H9 (cell line): ENCODE data around the gene KLHL3. TPM values are rescaled to one million over a fixed set of nuclear protein-coding genes. Genes with fewer than 3 reads are reported as not detected.

Source experiments
- DNase-seq: peaks from one replicate; pipeline ENCODE4 v3.0.0-alpha.2; 2017
- H2AFZ ChIP-seq: one replicate; pipeline ENCODE4 v1.6.1; 2013; ENCODE audit warnings: mild to moderate bottlenecking, low read length, control low read depth, moderate library complexity
- H2AK5ac ChIP-seq: 2 replicates; pipeline ENCODE4 v1.6.1; 2013; ENCODE audit warnings: low read length, control low read depth, mixed read lengths; ENCODE audit not compliant: insufficient read length
- H2BK120ac ChIP-seq: one replicate; pipeline ENCODE4 v1.6.1; 2013; ENCODE audit warnings: low read depth, mild to moderate bottlenecking, low read length, control low read depth, inconsistent platforms; ENCODE audit not compliant: poor library complexity, severe bottlenecking
- H2BK12ac ChIP-seq: 2 replicates; pipeline ENCODE4 v1.6.1; 2013; ENCODE audit warnings: low read length, control low read depth, mixed read lengths, low read depth; ENCODE audit not compliant: insufficient read length
- H2BK15ac ChIP-seq: 2 replicates; pipeline ENCODE4 v1.6.1; 2013; ENCODE audit warnings: low read depth, low read length, control low read depth
- H2BK20ac ChIP-seq: one replicate; pipeline ENCODE4 v1.6.1; 2013; ENCODE audit warnings: low read depth, mild to moderate bottlenecking, low read length, control low read depth, inconsistent platforms; ENCODE audit not compliant: poor library complexity, severe bottlenecking
- H2BK5ac ChIP-seq: 2 replicates; pipeline ENCODE4 v1.6.1; 2013; ENCODE audit warnings: low read length, control low read depth, mixed read lengths; ENCODE audit not compliant: insufficient read length
- H3K14ac ChIP-seq: 2 replicates; pipeline ENCODE4 v1.6.1; 2013; ENCODE audit warnings: low read length, control low read depth; ENCODE audit not compliant: insufficient read depth
- H3K18ac ChIP-seq: 2 replicates; pipeline ENCODE4 v1.6.1; 2013; ENCODE audit warnings: low read depth, mild to moderate bottlenecking, mixed read lengths, low read length, control low read depth; ENCODE audit not compliant: insufficient read length
- H3K23ac ChIP-seq: 2 replicates; pipeline ENCODE4 v1.6.1; 2013; ENCODE audit warnings: low read length, control low read depth, mixed read lengths, low read depth; ENCODE audit not compliant: insufficient read length
- H3K23me2 ChIP-seq: 2 replicates; pipeline ENCODE4 v1.6.1; 2013; ENCODE audit warnings: low read depth, mild to moderate bottlenecking, mixed read lengths, low read length, control low read depth; ENCODE audit not compliant: insufficient read length, poor library complexity, severe bottlenecking
- H3K27ac ChIP-seq: 2 replicates; pipeline ENCODE4 v1.5.1; 2013; ENCODE audit warnings: low read length, control low read depth, mixed read lengths, low read depth; ENCODE audit not compliant: insufficient read length
- H3K27me3 ChIP-seq: 2 replicates; pipeline ENCODE4 v1.6.1; 2013; ENCODE audit warnings: low read length, control low read depth, inconsistent platforms; ENCODE audit not compliant: insufficient read depth
- H3K4ac ChIP-seq: 2 replicates; pipeline ENCODE4 v1.6.1; 2013; ENCODE audit warnings: low read depth, mild to moderate bottlenecking, control low read depth, inconsistent platforms, low read length, moderate library complexity
- H3K4me1 ChIP-seq: 2 replicates; pipeline ENCODE4 v1.6.1; 2013; ENCODE audit warnings: low read length, control low read depth, inconsistent platforms; ENCODE audit not compliant: insufficient read depth
- H3K4me2 ChIP-seq: 2 replicates; pipeline ENCODE4 v1.6.1; 2013; ENCODE audit warnings: low read length, control low read depth, mixed read lengths; ENCODE audit not compliant: insufficient read length, insufficient read depth
- H3K56ac ChIP-seq: 2 replicates; pipeline ENCODE4 v1.6.1; 2013; ENCODE audit warnings: low read depth, mild to moderate bottlenecking, mixed read lengths, low read length, control low read depth; ENCODE audit not compliant: insufficient read length
- H3K79me1 ChIP-seq: 2 replicates; pipeline ENCODE4 v1.6.1; 2013; ENCODE audit warnings: low read depth, mild to moderate bottlenecking, moderate library complexity, low read length, control low read depth, inconsistent platforms; ENCODE audit not compliant: insufficient read depth, poor library complexity, severe bottlenecking
- H3K79me2 ChIP-seq: 2 replicates; pipeline ENCODE4 v1.6.1; 2013; ENCODE audit warnings: low read length, control low read depth, inconsistent platforms; ENCODE audit not compliant: insufficient read depth
- H3K9ac ChIP-seq: 2 replicates; pipeline ENCODE4 v1.6.1; 2013; ENCODE audit warnings: low read length, control low read depth, mixed read lengths; ENCODE audit not compliant: insufficient read length; ENCODE audit errors: extremely low read depth
- H3K9me3 ChIP-seq: one replicate; pipeline ENCODE4 v1.6.1; 2013; ENCODE audit warnings: low read depth, low read length, inconsistent platforms; ENCODE audit not compliant: control insufficient read depth
- H3T11ph ChIP-seq: one replicate; pipeline ENCODE4 v1.6.1; 2013; ENCODE audit warnings: mild to moderate bottlenecking, low read length, control low read depth, inconsistent platforms
- H4K20me1 ChIP-seq: one replicate; pipeline ENCODE4 v1.6.1; 2013; ENCODE audit not compliant: control insufficient read depth, insufficient read length, insufficient read depth
- H4K5ac ChIP-seq: 2 replicates; pipeline ENCODE4 v1.6.1; 2013; ENCODE audit warnings: low read depth, mild to moderate bottlenecking, mixed read lengths, low read length, control low read depth; ENCODE audit not compliant: insufficient read length
- H4K8ac ChIP-seq: replicated peaks from 2 replicates; pipeline ENCODE4 v1.6.1; 2013; ENCODE audit warnings: low read length, control low read depth, mixed read lengths, low read depth; ENCODE audit not compliant: insufficient read length
- H4K91ac ChIP-seq: 2 replicates; pipeline ENCODE4 v1.6.1; 2013; ENCODE audit warnings: low read depth, mild to moderate bottlenecking, moderate library complexity, mixed read lengths, low read length, control low read depth; ENCODE audit not compliant: insufficient read length
- H3K27ac Mint-ChIP-seq, 3 experiments: 2 replicates in 2 of 3; 3 replicates in 1 of 3; pipeline ENCODE4 v1.8.0; 2020 to 2021; ENCODE audit warnings: mixed read lengths in 3 of 3, mild to moderate bottlenecking in 1 of 3, moderate library complexity in 1 of 3
- H3K27me3 Mint-ChIP-seq: 2 replicates; pipeline ENCODE4 v1.8.0; 2021; ENCODE audit warnings: low read depth, mild to moderate bottlenecking, moderate library complexity, mixed read lengths
- H3K36me3 Mint-ChIP-seq, 3 experiments: 2 replicates in 2 of 3; 3 replicates in 1 of 3; pipeline ENCODE4 v1.8.0; 2020 to 2021; ENCODE audit warnings: low read depth in 3 of 3, mixed read lengths in 3 of 3; ENCODE audit not compliant: insufficient read depth in 1 of 3
- H3K4me1 Mint-ChIP-seq, 2 experiments: 2 replicates each; pipeline ENCODE4 v1.8.0; 2020; ENCODE audit warnings: mixed read lengths in 2 of 2
- H3K4me3 Mint-ChIP-seq, 2 experiments: 2 replicates in 1 of 2; 3 replicates in 1 of 2; pipeline ENCODE4 v1.8.0; 2020 to 2021; ENCODE audit warnings: mild to moderate bottlenecking in 2 of 2, mixed read lengths in 2 of 2, moderate library complexity in 1 of 2
- H3K9me3 Mint-ChIP-seq, 2 experiments: 2 replicates in 1 of 2; 3 replicates in 1 of 2; pipeline ENCODE4 v1.8.0; 2020; ENCODE audit warnings: mild to moderate bottlenecking in 2 of 2, mixed read lengths in 2 of 2, moderate library complexity in 1 of 2
- WGBS: extraction: QIAGEN DNeasy Blood & Tissue Kit; methylation state at CpG from one replicate; pipeline ENCODE4 v1.1.7; 2013; ENCODE audit warnings: missing lambda C conversion rate, low lambda C conversion rate, mixed read lengths; ENCODE audit not compliant: insufficient read length; ENCODE audit errors: extremely low coverage; 5-methylcytosine and 5-hydroxymethylcytosine counted together
- total RNA-seq: library from RNA; stranded (reverse); gene quantifications from 2 replicates; pipeline ENCODE4 v1.2.1, GENCODE V29; 2021
- TF ChIP-seq, protein P1 (sequence below): fragments of 200-600 bp; sonication (generic); conservative IDR thresholded peaks from 3 replicates; pipeline ENCODE4 v1.8.0; 2021; ENCODE audit warnings: antibody characterized with exemption, mild to moderate bottlenecking

KLHL3 gene
- total RNA-seq, 1 experiment from 2014 or later: 12.8 TPM

DNA sequence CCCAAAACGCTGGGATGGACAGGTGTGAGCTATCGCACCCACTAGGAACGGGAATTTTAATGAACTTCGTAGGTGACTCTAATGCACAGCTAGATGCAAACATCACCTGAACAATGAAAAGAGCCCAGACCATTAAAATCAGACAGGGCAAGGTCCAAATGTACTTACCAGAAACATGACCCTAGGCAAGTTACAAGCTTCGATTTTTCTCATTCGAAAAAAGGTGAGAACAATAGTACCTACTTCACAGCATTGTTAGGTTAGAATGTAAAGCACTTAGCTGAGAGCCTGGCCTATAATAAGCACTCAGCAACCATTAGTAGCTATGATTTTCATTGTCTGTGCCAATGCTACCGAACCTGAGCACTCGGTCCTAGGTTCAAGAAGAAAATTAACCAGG, 5.8 kb upstream of the KLHL3 start:
- no peaks in the 10 kb centered on the region for H3K27me3 Mint-ChIP-seq
- Histone ChIP-seq H2BK5ac (no peak overlapping the region), H4K5ac (no peak overlapping the region), H3K27me3 (no peaks in the 10 kb centered on the region), H2AFZ (no peak overlapping the region), H3T11ph (no peak overlapping the region), H3K23me2 (no peaks in the 10 kb centered on the region), H2AK5ac (no peak overlapping the region), H4K20me1 (no peaks in the 10 kb centered on the region), H3K4ac (no peak overlapping the region), H4K8ac (no peak overlapping the region), H3K9me3 (no peaks in the 10 kb centered on the region), H3K9ac (no peak overlapping the region), H2BK20ac (no peak overlapping the region), H3K79me2 (no peaks in the 10 kb centered on the region), H3K56ac (no peak overlapping the region), H2BK15ac (no peak overlapping the region), H3K79me1 (no peaks in the 10 kb centered on the region), H2BK12ac (no peak overlapping the region), H3K18ac (no peak overlapping the region), H3K27ac (no peak overlapping the region), H4K91ac (no peak overlapping the region), H3K23ac (no peak overlapping the region), H3K4me1 (no peaks in the 10 kb centered on the region), H3K4me2 (no peak overlapping the region), H2BK120ac (no peak overlapping the region), H3K14ac (no peak overlapping the region)
- no peak overlapping the region for H3K4me3 Mint-ChIP-seq
- H3K9me3 Mint-ChIP-seq: no peaks in the 10 kb centered on the region; a peak in 1 of 5 replicates
- no peak for DNase-seq
- no CpG with 5 or more reads among the region's 8 CpGs for WGBS
- TF ChIP-seq, protein P1, sequence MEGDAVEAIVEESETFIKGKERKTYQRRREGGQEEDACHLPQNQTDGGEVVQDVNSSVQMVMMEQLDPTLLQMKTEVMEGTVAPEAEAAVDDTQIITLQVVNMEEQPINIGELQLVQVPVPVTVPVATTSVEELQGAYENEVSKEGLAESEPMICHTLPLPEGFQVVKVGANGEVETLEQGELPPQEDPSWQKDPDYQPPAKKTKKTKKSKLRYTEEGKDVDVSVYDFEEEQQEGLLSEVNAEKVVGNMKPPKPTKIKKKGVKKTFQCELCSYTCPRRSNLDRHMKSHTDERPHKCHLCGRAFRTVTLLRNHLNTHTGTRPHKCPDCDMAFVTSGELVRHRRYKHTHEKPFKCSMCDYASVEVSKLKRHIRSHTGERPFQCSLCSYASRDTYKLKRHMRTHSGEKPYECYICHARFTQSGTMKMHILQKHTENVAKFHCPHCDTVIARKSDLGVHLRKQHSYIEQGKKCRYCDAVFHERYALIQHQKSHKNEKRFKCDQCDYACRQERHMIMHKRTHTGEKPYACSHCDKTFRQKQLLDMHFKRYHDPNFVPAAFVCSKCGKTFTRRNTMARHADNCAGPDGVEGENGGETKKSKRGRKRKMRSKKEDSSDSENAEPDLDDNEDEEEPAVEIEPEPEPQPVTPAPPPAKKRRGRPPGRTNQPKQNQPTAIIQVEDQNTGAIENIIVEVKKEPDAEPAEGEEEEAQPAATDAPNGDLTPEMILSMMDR: no peak
- H3K4me1 Mint-ChIP-seq: peaks cover 5 to 9% of the 10 kb centered on the region in 2 experiments; a peak in 3 of 4 replicates
- H3K36me3 Mint-ChIP-seq: peaks cover 0 to 5% (median 0%) of the 10 kb centered on the region in 3 experiments; a peak in 1 of 7 replicates
- no peak overlapping the region for H3K27ac Mint-ChIP-seq
